NCI-H526 treated with DMSO at 0.1 percent for 48 hours (cell line): ENCODE data around the gene SRPK2.

Experiments
- DNase-seq: peaks from one replicate; lab custom pipeline; 2025; lab: John Stamatoyannopoulos, UW

The SRPK2 gene

DNA sequence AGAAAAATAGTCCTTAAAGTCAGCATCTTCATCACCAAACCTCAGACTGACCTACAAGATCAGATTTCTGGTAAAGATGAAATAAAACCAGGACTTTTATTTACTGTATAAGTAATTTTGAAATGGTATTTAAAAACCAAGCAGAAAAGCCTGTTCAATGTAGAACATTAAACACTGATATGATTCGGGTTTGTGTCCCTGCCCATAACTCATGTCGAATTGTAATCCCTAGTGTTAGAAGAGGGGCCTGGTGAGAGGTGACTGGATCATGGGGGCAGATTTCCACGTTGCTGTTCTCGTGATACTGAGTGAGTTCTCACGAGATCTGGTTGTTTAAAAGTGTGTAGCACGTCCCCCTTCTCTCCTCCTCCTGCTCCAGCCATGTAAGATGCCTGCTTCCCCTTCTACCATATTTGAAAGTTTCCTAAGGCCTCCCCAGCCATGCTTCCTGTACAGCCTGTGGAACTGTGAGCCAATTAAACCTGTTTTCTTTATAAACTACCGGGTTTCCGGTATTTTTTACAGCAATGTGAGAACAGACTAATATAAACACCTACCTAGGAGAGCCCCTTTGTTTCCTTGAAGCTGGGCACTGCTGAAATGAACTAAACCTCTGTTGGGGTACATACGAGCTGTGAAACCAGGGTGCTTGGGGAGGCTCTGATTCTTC lies 254.6 kb downstream of the SRPK2 start:
- no peak for DNase-seq

DNA sequence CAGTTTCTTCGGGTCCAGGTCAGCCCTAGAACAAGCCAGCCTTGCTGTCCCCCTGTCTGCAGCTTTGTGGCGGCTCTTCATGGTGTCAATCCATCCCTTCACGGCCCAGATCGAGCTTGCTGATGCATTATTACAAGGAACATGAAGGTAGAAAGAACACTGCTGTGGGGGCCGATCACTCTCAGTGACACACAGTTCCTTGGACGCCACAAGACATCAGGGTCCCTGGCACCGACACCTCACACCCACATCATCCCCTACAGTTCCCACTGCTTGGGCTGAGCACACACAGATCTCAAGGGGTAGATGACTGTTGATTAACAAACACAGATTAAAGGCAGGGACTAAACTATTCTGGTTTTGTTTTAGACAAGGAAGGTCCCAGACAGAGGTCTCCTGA lies 255.4 kb downstream of the SRPK2 start:
- DNase-seq = no peak

DNA sequence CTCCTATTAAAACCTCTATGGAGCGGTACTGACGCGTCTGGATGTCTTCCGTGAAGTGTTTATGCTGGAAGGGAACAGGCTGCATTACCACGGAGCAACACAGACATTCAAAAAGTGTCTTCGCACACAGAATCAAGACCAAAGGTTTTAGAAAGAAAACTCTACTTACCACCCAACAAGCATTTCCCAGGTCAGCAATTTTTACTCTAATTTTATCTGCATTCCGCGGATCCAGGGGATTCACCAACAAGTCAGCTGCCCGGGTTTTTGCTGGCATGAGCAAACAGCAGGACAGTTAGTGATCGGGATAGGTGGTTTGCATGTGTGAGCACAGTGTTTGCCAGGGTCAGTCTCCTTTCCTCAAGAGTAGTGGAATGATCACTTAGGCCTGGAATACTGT lies 255.9 kb downstream of the SRPK2 start:
- DNase-seq = no peak

DNA sequence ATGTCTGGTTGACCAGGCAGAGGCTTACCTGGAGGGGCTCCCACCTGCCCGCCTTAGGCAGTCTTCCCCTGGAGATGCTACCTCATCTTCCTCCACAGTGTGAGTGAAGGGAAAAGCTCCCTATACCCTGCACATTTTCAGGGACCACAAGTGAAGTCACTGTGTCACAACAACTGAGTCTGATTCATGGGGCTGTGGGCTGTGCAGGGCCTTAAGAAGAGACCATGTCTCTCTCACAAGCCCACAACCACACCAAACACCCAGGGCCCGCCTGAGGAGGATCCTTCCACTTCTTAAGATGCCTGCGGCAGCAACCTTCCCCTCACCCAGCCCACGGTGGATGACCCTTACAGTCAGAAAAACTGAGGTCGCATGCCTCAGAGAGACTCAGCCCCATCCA lies 256.4 kb downstream of the SRPK2 start:
- DNase-seq = no peak

DNA sequence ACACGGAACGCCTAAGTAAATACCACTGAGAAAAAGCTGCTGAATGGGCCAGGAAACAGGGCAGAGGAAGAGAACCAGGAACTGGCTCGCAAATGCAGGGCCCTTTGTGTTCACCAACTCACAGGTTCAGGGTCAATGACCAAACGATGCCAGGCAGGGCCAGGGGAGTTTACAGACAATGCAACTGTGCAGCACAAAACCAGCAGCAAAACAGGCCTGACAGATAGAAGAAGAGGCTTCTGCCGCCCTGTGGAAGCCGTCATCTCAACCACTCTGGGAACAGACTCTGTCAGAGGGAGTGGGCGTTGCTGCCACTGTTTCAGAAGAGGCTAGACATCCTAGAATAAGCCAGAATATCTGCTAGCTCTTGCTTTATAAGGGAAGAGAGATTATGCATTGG lies 256.8 kb downstream of the SRPK2 start:
- DNase-seq = no peak

DNA sequence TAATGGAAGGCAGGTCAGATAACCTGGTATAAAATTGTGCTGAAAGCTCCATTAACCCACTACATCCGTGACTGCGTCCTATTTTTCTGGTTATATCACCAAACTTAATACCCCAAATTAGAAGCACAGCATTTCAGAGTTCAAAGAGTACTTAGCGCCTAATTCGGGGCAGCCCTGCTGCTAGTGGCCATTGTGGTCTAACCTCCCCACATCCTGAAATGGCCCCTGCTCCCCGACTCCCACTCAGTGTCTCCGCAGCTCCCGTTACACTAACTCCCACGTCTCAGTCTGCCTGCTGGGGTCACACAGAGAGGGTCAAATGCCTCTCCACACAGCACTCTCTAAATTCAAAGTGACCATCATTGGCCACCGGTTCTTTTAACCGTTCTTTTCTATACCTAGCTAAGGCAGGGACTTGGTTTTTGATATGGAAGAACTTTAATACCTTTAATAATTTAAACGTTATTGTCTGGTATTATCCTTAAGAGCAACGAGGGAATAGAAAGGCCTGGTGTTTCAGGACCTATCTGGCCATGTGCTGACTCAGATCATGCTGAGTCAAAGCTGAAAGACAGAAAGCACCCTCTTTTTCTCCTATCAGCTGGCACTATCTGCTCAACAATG lies 257.6 kb downstream of the SRPK2 start:
- no peak for DNase-seq

DNA sequence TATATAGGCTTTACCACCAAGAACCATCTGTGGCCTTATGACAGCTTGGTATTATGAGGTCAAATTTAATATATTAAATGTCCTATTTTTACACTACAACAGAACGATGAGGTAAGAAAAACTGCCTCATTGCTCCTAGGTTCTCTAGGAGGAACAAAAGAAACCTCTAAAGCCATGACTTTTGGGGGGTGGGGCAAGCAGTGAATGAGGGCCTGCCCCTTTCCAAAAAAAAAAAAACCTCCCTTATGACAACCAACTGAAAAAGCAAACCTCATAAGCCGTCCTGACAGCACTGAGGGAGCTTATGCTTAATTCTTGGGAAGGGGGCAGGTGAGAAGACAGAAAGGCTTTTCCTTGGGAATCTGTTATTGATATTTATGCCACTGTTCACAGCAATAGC lies 258.1 kb downstream of the SRPK2 start:
- no peak for DNase-seq

DNA sequence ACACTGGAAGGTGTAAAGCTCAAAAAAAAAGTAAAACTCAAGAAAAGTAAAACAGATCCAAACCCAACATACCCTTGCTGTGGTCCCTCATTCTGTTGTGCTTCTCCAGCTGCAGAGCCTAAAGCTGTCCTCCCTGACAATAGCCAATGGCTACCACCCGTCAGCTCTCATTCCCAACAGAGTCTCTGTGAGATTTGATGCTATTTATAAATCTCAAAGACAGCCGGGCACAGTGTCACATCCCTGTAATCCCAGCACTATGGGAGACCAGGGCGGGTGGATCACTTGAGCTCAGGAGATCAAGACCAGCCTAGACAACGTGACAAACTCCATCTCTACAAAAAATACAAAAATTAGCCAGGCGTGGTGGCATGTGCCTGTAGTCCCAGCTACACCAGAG lies 258.7 kb downstream of the SRPK2 start:
- no peak for DNase-seq

DNA sequence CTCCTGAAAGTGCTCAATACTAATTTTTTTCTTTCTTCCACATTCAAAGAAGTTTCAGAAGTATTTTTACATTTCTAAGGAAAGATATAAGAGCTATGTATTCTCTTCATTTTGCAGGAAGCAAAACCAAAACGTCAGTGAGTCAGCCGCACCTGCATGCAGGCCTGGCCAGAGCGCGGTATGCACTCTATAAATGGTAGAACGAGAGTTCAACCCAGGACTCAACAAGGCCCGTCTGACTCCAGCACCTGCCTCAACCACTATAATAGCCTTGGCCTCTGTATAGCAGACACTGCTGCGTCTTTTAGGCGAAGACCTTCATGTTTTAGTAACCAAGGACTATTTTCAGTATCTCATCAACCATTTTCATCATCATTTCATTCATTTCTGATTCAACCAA lies 261.5 kb downstream of the SRPK2 start:
- DNase-seq = no peak

DNA sequence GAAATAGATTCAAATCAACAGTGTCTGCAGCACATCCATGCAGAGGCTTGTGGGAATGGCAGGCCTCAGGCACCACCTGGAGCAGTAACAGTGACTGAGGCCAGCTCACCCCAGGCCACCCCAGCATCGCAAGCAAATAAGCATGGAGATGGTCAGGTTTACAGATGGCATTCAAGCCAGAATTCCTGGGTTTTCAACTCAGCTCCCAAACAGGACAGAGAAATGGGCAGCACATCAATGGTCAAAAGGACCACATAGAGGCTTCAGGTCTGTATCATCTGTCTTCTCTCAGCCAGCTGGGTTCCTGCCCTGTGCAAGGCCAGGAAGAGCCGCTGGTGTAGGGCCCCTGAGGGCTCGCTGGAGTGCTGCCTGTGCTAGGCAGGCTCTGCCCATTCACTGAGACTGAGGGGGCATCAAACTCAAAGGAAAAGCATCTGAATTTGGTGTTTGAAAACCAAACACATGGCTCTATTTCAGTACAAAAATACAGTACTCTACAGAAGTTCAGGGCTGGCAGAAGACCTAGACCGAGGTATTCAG lies 262.2 kb downstream of the SRPK2 start:
- no peak for DNase-seq

DNA sequence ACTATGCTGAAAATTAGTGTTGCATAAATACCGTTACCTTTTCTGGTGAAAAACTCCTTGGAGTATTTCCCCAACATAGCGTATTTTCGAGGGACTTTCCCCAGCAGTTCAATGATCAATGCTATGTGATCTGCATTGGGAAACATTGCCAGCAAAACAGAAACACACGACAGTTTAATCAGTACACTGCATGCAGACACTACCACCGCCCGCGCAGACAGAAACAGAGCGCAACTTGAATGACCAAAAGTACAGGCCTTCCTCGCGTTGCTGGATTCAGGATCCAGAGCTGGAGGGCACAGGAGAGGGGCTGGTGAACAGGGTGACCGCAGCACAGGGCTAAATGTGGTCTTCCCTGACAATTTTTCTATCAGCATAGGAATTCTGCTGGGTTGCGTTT lies 263.0 kb downstream of the SRPK2 start:
- no peak for DNase-seq

DNA sequence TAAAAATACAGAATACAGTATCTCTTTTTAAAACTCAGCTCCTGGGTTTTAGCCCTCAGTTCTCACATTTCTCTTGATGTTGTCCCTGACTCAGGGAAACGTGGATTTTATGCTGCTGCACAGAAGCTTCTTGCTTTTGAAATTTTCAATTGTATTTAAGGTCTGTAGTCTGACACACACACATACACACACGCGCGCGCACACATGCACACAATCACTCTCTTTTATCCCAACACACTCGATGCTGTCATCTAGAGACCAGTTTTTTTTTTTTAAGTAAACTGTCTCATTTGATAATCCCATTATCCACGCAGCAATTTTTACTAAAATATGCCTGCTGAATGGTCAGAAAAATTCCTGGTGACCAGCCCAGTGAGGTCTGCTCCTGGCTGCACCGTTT lies 266.1 kb downstream of the SRPK2 start:
- no peak for DNase-seq

DNA sequence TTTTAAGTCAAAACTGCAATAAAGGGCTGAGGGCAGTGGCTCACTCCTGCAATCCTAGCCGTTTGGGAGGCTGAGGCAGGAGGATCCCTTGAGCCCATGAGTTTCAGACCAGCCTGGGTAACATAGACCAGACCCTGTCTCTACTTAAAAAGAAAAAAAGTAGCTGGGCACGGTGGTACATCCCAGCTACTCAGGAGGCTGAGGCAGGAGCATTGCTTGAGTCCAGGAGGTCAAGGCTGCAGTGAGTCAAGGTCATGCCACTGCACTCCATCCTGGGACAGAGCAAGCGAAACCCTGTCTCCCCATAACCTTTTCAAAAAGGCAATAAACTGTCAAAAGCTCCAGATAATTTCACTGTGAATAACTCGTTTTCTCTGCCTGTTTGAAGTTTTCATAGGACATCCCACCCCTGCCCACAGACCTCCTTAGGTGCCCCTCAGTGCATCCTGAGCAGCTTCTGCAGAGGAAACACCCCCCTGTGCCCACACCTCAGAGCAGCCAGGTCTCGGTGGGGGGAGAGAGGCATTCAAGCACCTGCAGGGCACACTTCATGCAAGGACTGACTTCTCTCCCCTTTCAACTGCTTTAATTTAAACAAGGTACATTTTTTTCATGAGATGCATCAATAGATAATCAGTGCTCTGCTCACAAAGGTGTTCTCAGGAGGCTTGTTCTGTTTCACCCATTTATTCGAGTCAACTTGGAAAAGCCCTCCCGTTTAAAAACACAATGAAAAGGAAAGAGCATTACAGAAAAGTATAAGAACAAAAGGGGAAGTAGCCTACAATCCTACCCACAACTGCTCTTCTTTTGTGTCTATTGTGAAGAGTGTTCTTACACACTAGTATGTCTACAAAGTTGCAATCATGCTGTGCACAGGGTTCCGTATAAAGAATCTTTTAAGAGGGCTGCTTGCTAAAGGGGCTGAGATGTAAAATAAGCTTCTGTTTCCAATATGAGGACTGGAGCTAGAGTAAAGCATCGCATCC lies 269.8 kb downstream of the SRPK2 start:
- DNase-seq = no peak

DNA sequence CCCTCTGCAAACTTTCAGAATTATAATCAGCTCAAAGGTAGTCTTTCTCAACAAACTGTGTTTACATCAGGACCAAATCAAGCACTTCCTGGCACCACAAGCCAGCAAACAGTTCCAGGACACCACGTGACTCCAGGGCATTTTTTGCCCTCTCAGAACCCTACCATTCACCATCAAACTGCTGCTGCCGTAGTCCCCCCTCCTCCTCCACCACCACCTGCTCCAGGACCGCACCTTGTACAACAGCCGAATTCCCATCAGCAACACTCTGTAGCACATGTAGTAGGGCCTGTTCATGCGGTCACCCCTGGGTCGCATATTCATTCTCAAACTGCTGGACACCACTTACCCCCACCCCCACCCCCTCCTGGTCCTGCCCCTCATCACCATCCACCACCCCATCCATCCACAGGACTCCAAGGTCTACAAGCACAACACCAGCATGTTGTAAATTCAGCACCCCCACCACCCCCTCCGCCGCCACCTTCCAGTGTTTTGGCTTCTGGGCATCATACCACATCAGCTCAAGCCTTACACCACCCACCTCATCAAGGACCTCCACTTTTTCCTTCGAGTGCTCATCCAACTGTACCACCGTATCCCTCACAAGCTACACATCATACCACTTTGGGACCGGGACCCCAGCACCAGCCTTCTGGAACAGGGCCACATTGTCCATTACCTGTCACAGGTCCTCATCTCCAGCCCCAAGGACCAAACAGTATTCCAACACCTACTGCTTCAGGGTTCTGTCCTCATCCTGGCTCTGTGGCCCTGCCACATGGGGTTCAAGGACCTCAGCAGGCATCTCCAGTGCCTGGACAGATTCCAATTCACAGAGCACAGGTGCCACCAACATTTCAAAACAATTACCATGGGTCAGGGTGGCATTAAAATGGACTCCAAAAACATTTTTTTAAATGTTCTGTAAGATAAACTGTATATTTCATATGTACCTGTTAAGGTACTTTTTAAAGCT lies 276.0 kb downstream of the SRPK2 start:
- no peak for DNase-seq

DNA sequence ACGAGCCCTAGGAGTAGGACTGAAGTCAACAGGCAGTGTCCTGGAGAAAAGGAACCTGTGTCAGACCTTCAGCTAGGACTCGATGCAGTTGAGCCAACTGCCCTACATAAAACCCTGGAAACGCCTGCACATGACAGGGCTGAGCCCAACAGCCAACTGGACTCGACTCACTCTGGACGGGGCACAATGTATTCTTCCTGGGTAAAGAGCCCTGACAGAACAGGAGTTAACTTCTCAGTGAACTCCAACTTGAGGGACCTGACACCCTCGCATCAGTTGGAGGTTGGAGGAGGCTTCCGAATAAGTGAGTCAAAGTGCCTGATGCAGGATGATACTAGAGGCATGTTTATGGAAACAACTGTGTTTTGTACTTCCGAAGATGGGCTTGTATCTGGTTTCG lies 281.3 kb downstream of the SRPK2 start:
- DNase-seq = no peak

DNA sequence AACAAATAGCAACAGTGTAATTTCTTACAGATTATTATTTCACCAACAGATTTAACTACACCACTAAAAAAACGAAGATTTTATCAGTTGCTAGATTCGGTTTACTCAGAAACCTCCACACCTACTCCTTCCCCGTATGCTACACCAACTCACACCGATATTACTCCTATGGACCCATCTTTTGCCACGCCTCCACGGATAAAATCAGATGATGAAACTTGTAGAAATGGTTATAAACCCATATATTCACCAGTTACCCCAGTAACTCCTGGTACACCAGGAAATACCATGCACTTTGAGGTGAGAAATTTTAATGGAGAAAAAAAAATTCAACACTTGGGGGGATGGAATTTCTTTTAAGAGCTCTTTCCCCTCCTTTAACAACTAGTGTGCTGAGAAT lies 282.2 kb downstream of the SRPK2 start:
- no peak for DNase-seq

DNA sequence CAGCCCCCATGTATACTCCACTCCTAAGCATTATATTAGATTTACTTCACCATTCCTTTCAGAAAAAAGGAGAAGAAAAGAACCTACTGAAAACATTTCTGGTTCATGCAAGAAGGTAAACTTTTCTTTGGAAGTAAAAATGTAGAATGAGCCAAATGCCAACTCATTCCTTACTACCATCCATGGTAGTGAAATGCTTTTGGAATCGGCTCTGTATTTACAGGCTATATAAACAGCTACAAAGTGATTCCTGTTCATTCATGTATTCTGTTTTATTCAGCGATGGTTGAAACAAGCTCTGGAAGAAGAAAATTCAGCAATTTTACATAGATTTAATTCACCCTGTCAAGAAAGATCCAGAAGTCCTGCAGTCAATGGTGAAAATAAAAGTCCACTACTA lies 283.1 kb downstream of the SRPK2 start:
- no peak for DNase-seq

DNA sequence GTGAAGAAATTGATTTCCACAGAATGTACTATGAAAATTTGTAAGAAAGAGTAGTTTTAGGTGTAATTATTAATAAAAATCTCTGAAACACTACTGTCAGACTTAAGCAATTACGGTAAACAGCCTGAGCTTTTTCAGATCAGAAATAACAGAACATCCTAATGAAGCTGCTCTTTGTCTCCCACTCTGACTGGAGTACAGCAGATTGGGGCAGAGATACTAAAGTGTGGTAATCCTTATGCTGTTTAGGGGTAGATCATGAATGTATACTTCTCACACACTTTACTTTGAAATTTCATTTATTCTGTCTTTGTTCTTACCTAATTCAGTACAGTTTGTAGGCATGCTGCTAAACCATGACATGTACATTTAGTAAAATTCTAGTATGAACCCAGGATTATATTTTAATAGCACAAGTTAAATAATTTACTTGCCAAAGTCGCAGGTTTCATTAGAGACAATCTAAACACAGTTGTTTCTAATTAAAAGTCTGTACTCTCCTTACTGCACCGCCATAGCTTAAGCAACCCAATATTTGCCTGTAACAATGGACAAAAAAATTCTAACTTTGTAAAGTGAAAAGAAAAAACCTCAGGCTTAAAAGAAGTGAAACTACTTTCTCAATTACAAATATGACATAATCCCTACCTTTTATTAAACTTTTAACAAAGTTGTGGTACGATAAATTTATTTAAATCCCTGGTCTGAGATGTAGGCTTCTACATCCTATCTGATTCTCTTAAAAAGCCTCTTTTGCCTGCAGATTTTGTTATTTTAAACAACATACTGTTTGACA lies 286.0 kb downstream of the SRPK2 start:
- no peak for DNase-seq

DNA sequence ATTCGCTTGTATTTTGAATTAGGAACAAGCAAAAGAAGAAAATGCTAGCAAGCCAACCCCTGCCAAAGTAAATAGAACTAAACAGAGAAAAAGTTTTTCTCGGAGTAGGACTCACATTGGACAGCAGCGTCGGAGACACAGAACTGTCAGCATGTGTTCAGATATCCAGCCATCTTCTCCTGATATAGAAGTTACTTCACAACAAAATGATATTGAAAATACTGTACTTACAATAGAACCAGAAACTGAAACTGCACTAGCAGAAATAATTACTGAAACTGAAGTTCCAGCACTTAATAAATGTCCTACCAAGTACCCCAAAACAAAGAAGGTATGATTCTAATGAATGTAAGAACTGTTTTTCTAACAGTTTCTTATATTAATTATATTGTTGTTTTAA lies 286.9 kb downstream of the SRPK2 start:
- no peak for DNase-seq

DNA sequence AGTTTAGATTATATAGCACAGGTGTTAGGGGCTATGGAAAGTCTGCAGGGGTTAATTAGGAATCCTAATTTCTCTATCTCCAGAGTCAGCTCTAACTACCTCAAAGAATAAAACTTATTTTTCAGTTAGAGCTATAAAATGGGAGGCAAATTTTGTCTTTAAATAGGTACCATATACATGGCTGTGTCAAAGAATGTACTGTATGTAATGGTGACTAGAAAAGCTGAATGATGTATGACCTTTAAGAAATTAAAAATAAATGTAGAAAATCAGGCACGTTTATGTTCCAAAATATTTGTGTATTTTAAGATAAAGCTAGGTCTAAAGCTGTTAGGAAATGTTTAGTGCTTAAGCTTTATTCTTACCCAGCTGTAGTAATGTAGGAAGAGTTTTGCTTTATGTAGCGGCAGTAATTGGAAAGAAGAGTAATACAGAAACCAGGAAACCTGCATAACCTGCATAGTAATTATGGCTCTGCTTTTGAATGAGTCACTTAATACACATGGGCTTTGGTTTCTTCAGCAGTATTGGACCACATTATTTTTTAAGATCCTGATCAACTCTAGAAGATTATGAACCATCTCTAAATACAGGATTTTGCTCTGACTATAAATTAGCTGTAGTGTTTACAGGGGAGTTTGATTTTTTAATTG lies 289.7 kb downstream of the SRPK2 start:
- DNase-seq = no peak
